ENCODE measurements around the gene WFDC1. TPM values are rescaled to one million over a fixed set of nuclear protein-coding genes. Genes with fewer than 3 reads are reported as not detected.

The WFDC1 gene
- total and polyA plus RNA-seq, 2 donors (not counting 3 experiments of a cell fraction or from before 2014, with no cell fraction given): not detected

DNA sequence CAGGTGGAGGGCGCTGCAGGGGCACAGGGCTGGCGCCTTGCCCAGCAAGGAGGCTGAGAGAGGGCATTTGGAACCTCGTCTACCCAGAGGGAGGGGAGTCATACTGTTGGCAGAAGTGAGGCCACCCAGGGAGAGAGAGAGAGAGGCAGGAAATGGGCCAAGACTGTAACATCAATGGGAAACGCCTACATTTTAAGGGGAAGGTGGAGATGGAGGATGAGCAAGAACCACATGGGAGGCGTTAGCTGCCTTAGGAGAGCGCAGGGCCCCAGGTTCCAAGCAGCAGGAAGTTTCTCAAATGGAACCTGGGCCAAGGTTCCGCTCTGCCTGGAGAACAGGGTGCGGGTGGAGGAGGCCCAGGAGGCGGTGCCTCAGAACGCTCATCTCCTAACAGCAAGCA, 2.7 kb upstream of the WFDC1 start:
- Histone ChIP-seq H3K9me3 (replicated peaks; ENCODE audit: control insufficient read depth, insufficient read depth, low read length) (no peaks in the 10 kb centered on the region), H3K79me2 (ENCODE audit: control insufficient read depth, insufficient read depth, low read length) (no peaks in the 10 kb centered on the region), H4K20me1 (replicated peaks; ENCODE audit: control insufficient read depth, extremely low read depth, insufficient read depth, low read length) (no peaks in the 10 kb centered on the region), H2AFZ (ENCODE audit: low read depth, low read length) (no peak overlapping the region), H3K9me1 (replicated peaks; ENCODE audit: control insufficient read depth, extremely low read depth, insufficient read depth, low read length) (no peaks in the 10 kb centered on the region), H3K4me2 (ENCODE audit: insufficient read depth, low read length) (no peak overlapping the region), H3K27ac (ENCODE audit: insufficient read depth, low read depth, low read length) (no peak overlapping the region), H3K4me1 (ENCODE audit: control insufficient read depth, extremely low read depth, insufficient read depth, low read length) (no peaks in the 10 kb centered on the region), H3K4me3 (replicated peaks in 1 of 3; ENCODE audit: insufficient read depth in 1 of 3, low read depth in 1 of 3, low read length in 3 of 3) (no peak overlapping the region), H3K27me3 (ENCODE audit: control insufficient read depth in 2 of 2, insufficient read depth in 2 of 2, low read length in 2 of 2) (peaks cover 22 to 34% of the 10 kb centered on the region in 2 experiments), H3K9ac (replicated peaks; ENCODE audit: extremely low read depth, insufficient read depth, low read length) (no peak overlapping the region), H3K36me3 (ENCODE audit: control insufficient read depth in 2 of 2, extremely low read depth in 1 of 2, insufficient read depth in 2 of 2, low read length in 2 of 2) (no peaks in the 10 kb centered on the region)
- FAIRE-seq (no peak), DNase-seq (ENCODE audit: low read depth, low spot score) (no peak)
- intact Hi-C loops (cut with micrococcal nuclease) (no loop called here), dilution Hi-C loops (cut with MboI; ENCODE audit: extremely low pct_ligation_motif_present, low sequenced_read_pairs) (no loop called here)
- TF ChIP-seq GATA2 (IDR thresholded peaks at IDR 0.05; ENCODE audit: insufficient read depth, insufficient read length, low read depth, low read length): no peak
- TF ChIP-seq, protein P1, sequence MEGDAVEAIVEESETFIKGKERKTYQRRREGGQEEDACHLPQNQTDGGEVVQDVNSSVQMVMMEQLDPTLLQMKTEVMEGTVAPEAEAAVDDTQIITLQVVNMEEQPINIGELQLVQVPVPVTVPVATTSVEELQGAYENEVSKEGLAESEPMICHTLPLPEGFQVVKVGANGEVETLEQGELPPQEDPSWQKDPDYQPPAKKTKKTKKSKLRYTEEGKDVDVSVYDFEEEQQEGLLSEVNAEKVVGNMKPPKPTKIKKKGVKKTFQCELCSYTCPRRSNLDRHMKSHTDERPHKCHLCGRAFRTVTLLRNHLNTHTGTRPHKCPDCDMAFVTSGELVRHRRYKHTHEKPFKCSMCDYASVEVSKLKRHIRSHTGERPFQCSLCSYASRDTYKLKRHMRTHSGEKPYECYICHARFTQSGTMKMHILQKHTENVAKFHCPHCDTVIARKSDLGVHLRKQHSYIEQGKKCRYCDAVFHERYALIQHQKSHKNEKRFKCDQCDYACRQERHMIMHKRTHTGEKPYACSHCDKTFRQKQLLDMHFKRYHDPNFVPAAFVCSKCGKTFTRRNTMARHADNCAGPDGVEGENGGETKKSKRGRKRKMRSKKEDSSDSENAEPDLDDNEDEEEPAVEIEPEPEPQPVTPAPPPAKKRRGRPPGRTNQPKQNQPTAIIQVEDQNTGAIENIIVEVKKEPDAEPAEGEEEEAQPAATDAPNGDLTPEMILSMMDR (IDR thresholded peaks at IDR 0.05; ENCODE audit: extremely low read depth in 1 of 2, insufficient read depth in 1 of 2, low read depth in 1 of 2, low read length in 2 of 2): no peak
- no peak for TF ChIP-seq POLR2AphosphoS5 (IDR thresholded peaks at IDR 0.05; ENCODE audit: insufficient read depth, low read depth, low read length)
- no peak for TF ChIP-seq EZH2 (IDR thresholded peaks at IDR 0.05; ENCODE audit: borderline replicate concordance, low read depth, low read length, severe bottlenecking)
- no peak for TF ChIP-seq POLR2A (IDR thresholded peaks at IDR 0.05; ENCODE audit: low read depth, low read length)
- no peak for TF ChIP-seq JUN (IDR thresholded peaks at IDR 0.05; ENCODE audit: borderline replicate concordance, insufficient read depth, insufficient read length, low read depth)
- TF ChIP-seq, protein P2, sequence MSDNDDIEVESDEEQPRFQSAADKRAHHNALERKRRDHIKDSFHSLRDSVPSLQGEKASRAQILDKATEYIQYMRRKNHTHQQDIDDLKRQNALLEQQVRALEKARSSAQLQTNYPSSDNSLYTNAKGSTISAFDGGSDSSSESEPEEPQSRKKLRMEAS (IDR thresholded peaks at IDR 0.05; ENCODE audit: insufficient read depth, insufficient read length): no peak
- TF ChIP-seq MYC (IDR thresholded peaks at IDR 0.05; ENCODE audit: low read depth, low read length): no peak
- TF ChIP-seq FOS (IDR thresholded peaks at IDR 0.05; ENCODE audit: borderline replicate concordance, insufficient read depth, low read length): no peak
- no TSS peak for BruUV-seq (replicated peaks)
- ChIA-PET CTCF (interaction anchor here (1.1 kb wide), 1 partner anchor 15 kb away, joined by 3 read pairs; no protein-coding TSS in a partner anchor), POLR2A (no interaction called here)
